Measurements from ENCODE around the gene ROBO3.

The ROBO3 gene

DNA sequence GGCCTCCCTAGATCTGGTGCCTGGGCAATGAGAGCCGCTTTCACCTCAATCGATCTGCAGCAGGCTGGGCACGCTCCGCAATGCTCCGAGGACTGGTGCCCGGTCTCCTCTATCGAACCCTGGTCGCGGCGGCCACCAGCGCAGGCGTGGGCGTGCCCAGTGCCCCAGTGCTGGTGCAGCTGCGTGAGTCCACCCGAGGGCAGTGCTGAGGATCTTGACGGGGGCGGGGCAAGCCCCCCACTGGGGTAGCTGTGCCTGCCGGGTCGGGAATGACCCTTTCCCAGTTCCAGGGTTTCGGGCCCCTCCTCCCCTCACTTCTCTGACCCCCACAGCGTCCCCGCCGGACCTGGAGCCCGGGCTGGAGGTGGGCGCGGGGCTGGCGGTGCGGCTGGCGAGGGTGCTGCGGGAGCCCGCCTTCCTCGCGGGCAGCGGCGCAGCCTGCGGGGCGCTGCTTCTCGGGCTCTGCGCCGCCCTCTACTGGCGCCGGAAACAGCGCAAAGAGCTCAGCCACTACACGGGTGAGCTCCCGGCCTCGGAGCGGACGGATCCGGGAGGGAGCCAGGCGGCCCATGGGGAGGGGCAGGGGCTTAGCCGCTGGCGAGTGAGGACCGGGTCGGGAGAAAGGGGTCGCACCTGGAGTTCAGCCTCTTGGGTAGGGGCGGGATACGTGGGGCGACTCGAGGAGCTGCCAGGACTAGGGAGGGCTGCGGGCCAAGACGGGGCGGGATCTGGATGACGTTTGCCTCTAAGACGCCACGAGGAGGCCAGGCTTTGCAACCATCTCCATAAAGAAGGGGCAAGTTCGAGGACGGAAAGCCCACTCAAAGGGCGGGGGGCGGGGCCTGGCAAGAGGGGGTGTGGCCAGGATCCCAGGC lies 10.9 kb downstream of the ROBO3 start:
- DNase-seq (ENCODE audit: low read depth): peak; percentile 92

DNA sequence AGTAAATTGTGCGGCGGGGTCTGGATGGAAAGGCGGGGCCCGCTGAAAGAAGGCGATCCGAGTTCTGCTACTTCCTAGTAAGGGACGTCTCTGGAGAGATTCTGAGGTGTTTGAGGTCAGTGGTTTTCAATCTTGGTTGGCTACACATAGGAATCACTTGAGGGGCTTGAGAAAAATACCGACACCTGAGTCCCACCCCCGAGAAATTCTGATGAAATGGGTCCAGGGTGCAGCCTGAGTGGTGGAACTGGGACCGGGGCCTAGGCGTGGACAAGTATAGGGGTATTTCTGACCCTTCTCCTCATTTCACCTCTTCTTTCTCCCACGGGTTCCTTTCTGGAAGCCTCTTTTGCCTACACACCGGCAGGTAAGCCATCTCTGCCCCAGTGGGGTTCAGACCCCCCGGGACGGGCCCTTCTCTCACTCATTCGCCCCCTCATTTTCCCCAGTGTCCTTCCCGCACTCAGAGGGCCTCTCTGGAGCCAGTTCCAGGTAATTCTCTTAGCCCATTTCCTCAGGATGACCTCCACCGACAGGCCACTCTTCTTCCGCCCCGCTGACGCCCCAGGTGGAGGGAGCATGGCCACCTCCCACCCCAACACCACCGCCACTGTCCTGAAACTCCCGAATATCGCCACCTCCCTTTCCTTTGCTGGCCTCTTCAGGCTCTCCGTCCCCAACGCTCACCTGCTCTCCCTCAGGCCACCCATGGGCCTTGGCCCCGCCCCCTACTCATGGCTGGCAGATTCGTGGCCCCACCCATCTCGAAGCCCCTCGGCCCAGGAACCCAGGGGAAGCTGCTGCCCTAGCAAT lies 11.8 kb downstream of the ROBO3 start:
- no peak for DNase-seq (ENCODE audit: low read depth)

DNA sequence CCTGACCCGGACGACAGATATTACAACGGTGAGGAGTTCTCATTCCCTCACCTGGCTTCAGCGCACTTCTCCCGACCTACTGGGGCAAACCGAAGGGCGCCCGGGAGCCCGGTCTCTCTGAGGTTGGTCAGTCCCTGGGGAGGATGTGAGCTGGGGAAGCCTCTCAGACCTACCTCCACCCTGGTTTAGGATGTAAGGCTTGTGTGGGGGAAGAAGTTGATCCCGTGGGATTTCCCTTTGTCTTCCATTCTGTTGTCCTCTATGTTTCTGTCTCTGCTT lies 12.3 kb downstream of the ROBO3 start:
- DNase-seq (ENCODE audit: low read depth): no peak

DNA sequence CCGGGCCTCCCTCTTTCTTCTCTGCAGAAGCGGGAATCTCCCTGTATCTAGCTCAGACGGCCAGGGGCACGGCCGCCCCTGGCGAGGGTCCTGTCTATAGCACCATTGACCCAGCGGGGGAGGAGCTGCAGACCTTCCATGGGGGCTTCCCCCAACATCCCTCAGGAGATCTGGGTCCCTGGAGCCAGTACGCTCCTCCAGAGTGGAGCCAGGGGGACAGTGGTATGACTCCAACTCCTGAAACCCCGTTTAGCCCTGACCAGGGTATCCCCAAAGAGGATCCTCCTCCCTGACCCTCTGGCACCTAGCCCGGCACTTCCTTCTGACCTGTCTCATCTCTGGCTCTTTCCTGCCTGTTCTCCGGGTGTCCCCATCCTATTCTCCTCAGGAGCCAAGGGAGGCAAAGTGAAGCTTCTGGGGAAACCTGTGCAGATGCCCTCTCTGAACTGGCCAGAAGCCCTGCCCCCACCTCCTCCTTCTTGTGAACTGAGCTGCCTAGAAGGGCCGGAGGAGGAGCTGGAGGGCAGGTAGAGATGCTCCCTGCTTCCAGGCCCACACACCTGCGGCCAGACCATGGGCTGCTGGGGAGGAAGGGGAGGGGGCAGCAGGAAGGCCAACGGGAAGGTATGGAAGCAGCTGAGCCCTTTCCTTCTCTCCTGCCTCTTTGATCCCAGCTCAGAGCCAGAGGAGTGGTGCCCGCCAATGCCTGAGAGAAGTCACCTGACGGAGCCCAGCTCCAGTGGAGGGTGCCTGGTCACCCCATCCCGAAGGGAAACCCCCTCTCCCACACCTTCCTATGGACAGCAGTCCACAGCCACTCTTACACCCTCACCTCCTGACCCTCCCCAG lies 12.9 kb downstream of the ROBO3 start:
- no peak for DNase-seq (ENCODE audit: low read depth)

DNA sequence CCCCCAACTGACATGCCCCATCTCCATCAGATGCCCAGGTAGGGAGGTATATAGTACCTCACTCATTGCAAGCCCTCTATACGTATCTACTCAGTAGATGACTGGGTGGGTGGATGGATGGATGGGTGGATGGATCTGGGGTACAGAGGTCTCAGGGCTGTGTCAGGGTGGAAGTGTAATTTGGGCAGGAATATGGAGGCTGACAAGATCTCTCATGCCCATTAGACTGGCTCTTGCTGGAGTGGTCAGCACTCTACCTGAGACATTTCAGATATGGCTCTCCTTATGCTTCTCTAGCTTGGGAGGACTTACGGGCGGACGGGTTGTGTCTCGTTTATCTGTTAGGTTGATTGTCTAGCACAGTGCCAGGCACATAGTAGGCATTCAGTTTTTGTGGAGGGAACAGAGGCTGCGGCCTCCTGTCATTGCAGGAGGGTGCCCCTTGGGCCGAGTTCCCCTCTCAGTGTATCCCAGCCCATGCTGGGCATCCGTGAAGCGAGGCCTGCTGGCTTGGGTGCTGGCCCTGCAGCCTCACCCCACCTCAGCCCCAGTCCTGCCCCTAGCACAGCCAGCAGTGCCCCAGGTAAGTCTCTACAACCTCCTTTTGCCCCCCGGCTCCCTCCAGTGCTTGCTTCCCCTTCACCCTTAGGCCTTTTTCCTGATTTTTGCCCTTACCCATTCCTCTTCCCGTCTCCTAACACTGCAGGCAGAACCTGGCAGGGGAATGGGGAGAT lies 13.7 kb downstream of the ROBO3 start:
- DNase-seq (ENCODE audit: low read depth): no peak

DNA sequence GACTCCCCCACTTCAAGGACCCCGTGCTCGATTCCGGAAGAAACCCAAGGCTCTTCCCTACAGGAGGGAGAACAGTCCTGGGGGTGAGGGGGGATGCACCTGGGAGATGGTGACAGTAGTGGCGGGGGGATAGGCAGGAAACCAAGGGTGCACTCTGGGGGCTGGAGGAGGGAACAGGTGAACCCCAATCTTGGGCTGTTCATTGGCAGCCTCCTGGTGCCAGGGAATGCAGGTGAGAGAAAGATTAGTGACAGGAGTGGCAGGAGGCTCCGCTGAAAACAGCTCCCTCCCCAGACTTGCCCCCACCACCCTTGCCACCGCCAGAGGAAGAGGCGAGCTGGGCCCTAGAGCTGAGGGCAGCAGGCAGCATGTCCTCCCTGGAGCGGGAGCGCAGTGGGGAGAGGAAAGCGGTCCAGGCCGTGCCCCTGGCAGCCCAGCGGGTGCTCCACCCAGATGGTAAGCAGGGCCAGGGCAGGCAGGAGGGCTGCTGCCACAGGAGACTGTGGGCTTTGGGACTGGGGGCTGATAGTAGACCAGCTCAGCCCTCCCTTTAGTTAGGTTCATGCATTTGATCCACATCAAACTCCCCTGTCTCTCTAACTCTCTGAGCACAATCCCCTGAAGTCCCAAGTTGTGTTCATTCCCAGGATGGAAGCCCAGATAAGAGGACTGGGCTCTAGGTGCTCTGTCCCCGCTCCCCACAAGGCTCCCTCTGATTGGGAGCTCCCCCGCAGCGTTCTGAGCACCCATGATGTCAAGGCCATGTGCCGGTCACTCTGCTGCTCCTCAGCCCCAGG lies 14.5 kb downstream of the ROBO3 start:
- no peak for DNase-seq (ENCODE audit: low read depth)

DNA sequence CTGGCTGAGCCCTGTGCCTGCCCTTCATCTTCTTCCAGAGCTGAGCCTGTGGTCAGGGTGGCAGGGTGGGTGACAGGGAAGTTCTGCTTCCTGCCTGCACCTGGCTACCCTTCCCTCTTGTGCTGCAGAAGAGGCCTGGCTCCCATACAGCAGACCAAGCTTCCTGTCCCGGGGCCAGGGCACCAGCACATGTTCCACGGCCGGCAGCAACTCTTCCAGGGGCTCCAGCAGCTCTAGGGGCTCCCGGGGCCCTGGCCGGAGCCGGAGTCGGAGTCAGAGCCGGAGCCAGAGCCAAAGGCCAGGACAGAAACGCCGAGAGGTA lies 15.0 kb downstream of the ROBO3 start:
- no peak for DNase-seq (ENCODE audit: low read depth)

DNA sequence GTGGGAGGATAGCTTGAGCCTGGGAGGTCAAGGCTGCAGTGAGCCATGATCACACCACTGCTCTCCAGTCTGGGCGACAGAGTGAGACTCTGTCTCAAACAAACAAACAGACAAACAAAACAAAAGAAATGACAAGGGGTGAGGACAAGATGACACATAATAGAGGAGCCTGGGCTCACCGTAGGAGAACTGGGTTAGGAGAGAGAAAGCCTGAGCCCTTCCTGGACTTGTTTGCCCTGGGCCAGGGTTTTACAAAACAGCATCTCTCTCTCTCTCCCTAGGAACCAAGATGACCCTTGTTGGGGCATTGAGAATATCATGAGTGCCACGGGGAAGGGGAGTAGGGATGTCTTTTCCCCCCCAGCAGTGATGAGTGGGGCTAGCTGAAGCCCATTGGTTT lies 15.7 kb downstream of the ROBO3 start:
- DNase-seq (ENCODE audit: low read depth): no peak

DNA sequence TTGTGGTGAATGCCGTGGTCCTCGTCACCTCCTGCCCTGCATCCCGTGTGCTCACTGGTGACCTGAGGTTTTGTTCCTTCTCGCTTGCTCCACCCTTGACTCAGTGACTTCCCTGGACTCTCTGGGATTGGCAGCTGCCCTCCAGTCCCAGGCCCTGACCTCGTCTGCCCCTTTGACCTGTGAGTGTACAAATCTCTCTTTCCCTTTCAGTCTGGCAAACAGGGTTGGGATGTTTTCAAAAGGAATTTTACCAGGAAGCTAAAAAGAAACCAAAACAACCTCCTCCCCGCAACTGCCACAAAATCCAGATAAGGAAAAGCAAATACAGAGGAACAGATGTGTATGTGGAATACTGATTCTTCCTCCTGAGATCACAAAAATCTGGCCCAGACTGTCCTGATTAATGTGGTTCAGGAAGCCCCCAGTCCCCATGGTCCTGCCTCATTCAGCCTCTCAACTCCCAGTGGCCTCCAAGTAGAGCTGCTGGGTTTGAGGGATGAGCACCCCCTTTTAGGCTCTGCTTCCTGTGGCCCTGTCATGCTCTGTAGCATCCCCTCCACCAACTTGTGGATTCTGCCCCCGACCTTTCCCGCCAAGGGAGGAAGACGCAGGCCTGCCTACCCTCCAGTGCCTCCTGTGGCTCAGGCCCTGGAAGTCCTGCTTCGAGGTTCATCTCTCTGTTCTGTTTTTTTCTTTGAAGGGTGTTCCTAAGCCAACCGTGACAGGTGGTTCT lies 17.3 kb downstream of the ROBO3 start:
- DNase-seq (ENCODE audit: low read depth): no peak

DNA sequence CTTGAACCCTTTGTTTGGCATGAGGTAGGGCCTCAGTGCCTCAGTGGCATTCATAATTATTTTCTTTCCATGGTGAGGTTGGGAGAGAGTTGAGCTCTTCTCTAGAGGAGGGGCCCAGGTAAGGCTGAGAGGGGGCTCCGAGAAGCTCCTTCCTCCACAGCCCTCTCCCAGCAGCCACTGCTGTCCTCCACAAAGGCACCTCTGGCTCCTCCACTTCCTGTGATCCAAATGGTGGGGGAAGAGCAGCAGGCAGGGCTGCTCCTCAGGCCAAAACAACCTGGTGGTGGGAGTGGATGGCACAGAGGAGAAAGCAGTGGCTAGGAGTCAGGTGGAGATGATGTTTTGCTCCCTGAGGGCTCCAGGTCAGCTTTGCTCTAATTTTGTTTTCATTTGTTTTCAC lies 19.1 kb downstream of the ROBO3 start:
- DNase-seq (ENCODE audit: low read depth): no peak

DNA sequence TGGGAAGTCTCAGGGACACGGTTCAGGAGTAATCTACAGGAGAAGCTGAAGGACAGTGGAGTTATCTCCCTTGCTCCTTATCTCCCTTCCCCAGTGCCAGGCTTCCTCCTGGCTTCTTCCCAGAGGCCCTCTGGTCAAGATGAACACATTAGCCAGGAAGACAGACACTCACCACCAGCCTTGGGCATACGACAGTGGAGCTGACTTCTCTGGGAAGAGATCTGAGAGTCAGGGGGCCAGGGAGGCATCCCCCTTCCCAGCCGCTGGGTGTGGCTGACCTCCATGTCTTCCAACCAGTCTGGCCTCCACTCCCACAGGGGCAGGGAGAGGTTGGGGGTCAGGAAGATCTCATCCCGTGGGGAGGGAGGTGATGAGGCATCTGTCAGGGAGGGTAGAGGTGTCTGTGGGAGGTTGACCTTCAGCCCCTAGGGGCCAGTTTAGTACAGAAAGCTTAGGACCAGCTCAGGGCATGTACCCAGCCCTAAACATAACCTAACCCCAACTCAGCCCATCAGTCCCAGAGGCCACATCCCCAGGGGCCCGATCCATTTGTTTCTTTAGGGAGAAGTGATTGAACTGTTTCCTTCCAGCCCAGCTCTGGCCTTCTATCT lies 19.7 kb downstream of the ROBO3 start:
- DNase-seq (ENCODE audit: low read depth): no peak

DNA sequence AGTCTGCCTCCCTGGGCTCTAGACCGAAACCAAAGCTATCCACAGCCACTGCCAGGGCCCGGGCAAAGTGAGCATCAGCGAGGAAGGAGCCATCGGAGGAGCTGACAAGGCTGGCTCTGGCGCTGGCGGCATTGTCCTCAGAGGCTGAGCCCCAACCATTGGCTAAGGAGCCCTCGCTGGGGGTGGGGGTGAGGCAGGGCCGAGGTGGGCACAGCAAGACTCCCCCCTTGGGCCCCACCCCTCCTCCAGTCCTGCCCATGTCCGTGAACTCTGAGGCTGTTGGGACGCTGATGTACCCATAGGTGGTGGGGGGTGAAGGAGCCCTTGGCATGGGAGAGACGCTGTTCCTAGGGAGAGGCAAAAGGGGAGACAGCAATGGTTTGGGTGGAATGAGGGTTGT lies 21.2 kb downstream of the ROBO3 start:
- no peak for DNase-seq (ENCODE audit: low read depth)

DNA sequence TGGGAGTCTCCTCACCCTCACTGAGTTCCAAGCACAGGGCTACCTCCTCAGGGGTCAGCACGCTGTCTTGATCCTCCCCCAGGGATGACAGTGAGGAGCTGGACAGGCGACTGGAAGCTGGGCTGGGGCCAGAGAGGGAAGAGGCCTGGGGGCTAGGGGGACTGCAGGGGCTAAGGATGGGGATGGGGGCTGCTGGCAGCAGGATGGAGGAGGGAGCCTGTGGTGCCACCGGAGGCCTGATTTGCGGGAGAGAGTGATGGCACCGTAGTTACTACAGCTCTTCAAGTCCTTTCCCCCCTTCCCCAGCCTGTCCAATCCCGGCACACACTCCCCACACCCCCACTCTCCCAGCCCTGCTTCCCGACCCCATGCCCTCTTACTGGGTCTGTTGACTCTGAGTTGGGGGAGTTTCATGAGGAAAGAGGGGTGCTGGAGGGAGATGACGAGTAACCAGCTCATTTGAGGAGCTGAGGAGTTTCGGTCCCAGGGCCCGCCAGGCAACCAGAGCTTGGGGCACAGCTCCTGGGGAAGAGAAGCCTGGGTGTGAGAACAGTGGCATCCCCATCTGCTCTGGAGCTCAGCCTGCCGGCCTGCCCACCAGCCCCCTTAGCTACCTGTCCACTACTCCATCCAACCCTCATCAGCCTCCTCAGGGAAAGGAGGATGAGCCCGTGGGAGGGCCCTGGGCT lies 21.9 kb downstream of the ROBO3 start:
- DNase-seq (ENCODE audit: low read depth): no peak

DNA sequence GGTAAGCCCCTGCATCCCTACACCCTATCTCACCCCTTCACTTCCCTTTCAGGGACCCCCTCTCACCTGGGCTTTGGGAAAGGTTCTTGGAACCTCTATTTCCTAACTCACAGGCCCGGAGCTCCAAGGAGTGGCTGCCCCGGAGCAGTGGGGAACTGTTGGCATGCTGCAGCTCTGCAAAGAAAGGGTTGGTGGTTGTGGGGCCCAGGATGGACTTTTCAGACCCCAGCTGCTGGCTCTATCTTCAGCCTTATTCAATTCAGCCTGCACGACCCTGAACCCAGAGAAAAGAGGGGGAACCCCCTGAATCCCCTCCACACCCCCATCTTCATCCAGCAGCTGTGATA lies 22.4 kb downstream of the ROBO3 start:
- DNase-seq (ENCODE audit: low read depth): no peak

DNA sequence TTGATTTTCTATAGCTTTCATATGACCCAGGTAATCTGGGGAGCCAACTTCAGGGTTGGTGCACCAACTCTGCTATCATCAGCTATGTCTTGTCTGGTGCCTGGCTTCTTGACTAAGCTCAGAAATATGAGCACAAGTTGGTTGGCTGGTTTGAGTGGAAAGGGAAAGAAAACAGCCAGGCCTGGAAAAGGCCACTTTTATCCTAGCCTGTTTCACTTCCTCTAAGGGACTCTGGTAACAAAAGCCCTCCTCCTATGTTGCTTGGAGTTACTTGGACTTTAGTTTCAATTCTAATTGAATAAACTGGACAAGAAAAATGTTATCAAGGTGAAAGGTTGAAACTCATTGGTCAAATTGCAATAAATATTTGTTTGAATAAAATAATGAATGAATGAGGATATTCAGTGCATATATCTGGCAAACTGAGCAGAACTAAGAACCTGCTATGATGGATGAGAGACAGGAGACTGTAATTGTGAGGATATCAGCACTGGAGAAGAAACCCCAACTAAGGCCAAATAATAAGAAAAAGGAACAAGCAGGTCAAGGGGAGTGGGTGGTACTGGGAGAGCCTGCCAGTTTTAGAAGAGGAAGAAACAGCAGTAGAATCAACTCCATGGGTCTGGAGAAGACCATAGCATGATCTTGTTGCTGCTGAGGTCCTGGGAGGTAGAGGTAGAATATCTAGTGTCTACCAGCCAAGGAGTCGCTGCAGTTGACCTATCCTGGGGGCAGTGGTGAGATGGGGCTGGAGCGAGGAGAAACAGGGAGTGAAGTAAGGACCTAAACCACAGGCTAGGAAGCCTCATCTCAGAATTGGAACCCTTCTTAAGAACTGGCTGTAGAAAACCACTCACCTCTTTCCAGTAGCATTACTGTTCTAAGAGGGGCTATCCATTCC lies 24.2 kb downstream of the ROBO3 start:
- DNase-seq (ENCODE audit: low read depth): no peak

DNA sequence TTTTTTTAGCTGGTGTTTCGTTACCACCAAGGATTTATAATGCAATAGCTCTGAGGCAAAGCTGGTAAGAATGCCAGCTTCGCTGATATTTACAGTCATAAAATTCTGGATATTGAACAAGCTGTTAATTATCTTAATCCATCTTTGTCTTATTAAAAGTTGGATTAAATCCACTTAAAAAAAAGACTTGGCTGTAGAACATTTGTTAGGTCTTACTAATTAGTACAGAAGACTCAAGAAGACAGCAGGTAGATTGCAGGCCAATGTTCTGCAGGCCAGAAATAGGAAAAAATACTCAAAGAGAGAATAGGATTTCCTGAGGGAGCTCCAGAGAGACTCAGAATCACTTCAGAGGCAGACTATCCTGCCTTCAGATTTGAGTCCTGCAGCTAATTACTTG lies 24.9 kb downstream of the ROBO3 start:
- no peak for DNase-seq (ENCODE audit: low read depth)

DNA sequence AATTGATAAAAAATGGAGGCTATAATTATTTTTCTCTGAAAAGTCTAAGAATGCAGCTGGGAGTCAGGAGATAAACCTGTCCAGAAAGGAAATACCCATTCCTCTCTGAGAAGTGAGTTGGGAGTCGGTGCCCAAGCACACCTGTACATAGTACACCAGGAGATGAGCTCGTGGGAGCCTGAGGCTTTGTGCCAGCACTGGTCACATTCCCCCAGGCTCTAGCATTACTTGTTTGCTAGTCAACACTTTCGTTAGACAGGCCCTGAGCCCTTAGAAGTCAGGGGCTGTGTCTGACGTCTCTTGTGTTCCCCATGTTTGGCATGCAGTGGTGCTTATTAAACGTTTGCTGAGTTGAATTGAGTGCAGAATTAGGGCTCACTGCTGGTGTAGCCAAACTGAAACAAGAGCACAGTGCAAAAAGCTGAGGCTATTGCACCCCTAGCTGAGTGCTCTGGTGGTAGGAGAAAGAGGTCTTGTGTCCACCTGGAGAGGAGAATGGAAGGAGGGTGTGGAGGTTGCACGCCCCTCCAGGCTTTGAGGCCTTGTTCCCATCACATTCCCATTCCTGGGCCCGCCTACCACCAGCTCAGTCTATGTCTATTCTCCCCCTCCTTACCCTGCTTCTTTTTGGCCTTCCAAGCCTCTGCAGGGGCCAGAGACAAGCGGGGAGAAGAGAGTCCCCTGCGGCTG lies 25.6 kb downstream of the ROBO3 start:
- no peak for DNase-seq (ENCODE audit: low read depth)

DNA sequence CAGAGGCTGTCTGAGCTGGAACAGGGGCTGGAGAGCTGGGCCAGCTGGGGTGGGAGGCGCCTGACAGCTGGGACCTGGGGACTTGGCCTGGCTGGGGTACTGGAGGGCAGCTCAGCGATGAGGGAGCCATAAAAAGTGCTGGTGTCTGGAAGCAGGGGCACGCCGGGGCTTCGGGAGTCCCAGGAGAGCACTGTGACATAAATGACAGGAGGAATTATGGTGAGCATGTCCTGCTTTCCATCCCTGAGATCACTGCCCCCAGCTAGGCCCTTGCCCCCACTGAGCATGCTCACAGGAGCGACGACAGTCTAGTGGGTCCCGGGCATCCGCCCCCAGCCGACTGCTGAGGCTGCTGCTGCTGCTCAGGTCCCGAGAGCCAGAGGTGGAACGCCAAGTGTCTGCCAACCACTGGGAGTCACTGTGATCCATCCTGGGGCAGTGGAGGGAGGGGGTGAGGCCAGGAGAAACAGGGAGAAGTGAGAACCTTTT lies 26.2 kb downstream of the ROBO3 start:
- DNase-seq (ENCODE audit: low read depth): no peak

Measured in fibroblast of gingiva (primary cell).